ENCODE results near the gene DOC2A. TPM values are rescaled to one million over a fixed set of nuclear protein-coding genes. Genes with fewer than 3 reads are reported as not detected.

The DOC2A gene
- total RNA-seq, 6 donors from 2014 or later, result 1.2 to 11.0 (median 6.5) TPM

DNA sequence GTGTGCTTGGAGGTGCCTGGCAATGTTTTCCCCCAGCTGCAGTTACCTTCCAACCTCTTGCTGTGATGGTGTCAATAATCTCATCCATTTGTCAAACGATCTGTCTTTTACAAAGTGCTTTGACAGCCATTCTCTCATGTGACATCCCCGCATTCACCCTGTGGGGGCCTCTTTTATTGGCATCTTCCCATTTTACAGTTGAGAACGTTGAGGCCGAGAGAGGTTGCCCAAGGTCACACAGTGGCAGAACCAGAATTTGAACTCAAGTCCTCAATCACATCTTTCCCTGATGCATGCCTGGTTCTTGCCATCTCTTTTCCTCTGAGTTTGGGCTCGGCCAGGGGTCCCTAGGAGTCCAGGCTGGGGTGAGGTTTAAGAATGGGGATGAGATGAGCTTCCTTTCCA is 35.7 kb downstream of the DOC2A start:
- peaks cover 31 to 55% (median 48%) of the 10 kb centered on the region in 4 donors for H3K4me1 ChIP-seq
- H3K9me3 ChIP-seq, result no peaks in the 10 kb centered on the region
- 53 to 61% methylated on average over 5 of the region's 5 CpGs for WGBS, 2 donors
- peak overlapping the region; percentile 68 to 98 (median 97) for H3K4me3 ChIP-seq
- DNase-seq, result no peak
- peak overlapping the region; percentile 93 to 98 (median 96) for H3K27ac ChIP-seq
- H3K36me3 ChIP-seq, result peaks cover 19 to 41% (median 28%) of the 10 kb centered on the region in 4 donors
- no peak for ATAC-seq (ENCODE audit: low FRiP score in 2 of 2)
- no peaks in the 10 kb centered on the region for H3K27me3 ChIP-seq
- no peak for TF ChIP-seq POLR2A (IDR thresholded peaks at IDR 0.05)
- TF ChIP-seq POLR2AphosphoS5 (IDR thresholded peaks at IDR 0.05), result no peak
- TF ChIP-seq, protein P1, sequence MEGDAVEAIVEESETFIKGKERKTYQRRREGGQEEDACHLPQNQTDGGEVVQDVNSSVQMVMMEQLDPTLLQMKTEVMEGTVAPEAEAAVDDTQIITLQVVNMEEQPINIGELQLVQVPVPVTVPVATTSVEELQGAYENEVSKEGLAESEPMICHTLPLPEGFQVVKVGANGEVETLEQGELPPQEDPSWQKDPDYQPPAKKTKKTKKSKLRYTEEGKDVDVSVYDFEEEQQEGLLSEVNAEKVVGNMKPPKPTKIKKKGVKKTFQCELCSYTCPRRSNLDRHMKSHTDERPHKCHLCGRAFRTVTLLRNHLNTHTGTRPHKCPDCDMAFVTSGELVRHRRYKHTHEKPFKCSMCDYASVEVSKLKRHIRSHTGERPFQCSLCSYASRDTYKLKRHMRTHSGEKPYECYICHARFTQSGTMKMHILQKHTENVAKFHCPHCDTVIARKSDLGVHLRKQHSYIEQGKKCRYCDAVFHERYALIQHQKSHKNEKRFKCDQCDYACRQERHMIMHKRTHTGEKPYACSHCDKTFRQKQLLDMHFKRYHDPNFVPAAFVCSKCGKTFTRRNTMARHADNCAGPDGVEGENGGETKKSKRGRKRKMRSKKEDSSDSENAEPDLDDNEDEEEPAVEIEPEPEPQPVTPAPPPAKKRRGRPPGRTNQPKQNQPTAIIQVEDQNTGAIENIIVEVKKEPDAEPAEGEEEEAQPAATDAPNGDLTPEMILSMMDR (IDR thresholded peaks at IDR 0.05), result no peak
- TF ChIP-seq EP300 (IDR thresholded peaks at IDR 0.05), result no peak

DNA sequence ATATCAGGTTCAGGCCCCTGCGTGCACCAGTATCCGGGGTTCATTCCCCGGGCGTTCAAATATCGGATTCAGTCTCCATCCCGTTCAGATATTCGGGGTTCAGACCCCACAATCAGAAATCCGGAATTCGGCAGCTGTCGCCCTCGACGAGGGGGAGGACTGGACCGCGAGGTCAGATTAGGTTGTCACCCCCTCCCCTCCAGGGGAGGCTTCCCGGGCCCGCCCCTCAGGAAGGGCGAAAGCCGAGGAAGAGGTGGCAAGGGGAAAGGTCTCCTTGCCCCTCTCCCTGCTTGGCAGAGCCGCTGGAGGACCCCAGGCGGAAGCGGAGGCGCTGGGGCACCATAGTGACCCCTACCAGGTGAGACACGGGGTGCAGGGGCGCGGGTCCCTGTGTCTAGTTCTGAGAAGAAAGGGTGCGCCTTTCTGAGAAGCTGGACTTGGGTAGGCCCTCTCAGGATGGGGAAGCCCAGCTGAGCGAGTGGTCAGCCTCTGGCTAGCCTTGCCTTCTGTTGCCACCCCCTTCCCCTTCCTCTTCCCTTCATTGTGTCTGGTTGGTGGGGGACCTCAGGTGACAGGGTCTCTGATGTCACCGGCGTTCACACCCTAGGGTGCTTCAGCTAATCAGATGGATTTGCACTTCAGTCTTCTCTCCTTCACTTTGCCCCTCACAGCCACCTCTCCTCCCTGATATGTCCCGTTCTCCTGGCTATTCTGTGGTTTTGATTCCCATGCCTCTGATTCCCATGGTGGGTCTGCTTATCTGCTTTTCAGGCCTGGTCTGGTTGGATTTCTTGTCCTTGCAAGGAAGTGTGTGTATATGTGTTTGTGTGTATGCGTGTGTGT is 36.3 kb downstream of the DOC2A start:
- H3K27me3 ChIP-seq, result no peaks in the 10 kb centered on the region
- DNase-seq (peak in 1 of 2 donors; percentile 71), ATAC-seq (ENCODE audit: low FRiP score in 2 of 2) (peak; percentile 5 to 38)
- peaks cover 15 to 39% (median 27%) of the 10 kb centered on the region in 4 donors for H3K36me3 ChIP-seq
- peaks cover 31 to 55% (median 43%) of the 10 kb centered on the region in 4 donors for H3K4me1 ChIP-seq
- 2 to 3% methylated on average over 23 to 30 of the region's 31 CpGs for WGBS, 2 donors
- TF ChIP-seq POLR2A (IDR thresholded peaks at IDR 0.05) (peak in 2 of 4 donors; percentile 21 to 45), EP300 (IDR thresholded peaks at IDR 0.05) (no peak), POLR2AphosphoS5 (IDR thresholded peaks at IDR 0.05) (peak; percentile 61 to 77)
- TF ChIP-seq, protein P1 (IDR thresholded peaks at IDR 0.05), result no peak
- H3K9me3 ChIP-seq, result no peaks in the 10 kb centered on the region
- H3K4me3 ChIP-seq, result peak overlapping the region; percentile 68 to 98 (median 97)
- H3K27ac ChIP-seq, result peak overlapping the region; percentile 93 to 98 (median 96)

DNA sequence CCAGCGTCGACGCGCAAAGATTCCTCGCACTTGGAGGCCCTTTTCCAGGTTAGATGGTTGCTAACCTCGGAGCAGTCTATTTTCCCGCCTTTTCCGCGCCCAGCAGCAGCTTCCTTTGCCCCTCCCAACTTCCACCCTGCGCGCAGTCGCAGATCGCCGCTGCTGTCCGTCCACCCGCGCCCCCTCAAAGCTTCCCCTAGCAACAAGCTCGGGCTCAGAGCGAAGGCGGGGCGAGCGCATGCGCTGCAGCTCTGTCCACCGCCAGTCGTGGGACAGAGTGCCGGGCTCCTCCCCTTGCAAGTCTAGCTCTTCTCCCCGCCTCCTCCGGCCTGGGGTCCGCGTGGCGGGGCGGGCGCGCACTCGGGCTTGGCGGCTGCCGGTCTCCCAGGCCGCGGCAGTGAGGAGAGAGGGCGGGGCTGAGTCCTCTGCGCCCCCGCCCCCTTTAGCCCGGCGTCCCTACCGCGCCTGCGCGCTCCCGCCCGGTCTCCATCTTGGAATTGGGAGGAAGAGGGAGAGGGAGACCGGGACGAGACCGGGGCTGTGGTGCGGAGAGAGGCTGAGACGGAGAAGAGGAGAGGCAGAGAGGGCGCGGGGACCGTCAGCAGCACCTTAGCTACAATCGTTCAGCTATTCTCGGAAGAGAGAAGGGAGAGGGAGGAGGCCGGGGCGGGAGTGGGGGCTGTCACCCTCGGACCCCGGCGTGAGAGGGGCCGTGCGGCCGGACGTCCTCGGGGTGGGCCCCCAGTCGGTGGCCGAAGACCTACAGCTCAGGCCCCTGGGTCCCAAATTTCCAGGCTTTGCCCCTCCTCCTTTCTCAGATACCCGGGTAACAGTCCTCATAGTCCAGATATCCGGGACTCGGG is 37.2 kb downstream of the DOC2A start, which contains the start of gene TAOK2:
TSS of gene TAOK2 (plus strand) at position 485 of the 863 bp plus-strand sequence. CDS start 3,905 bp downstream, outside the sequence.
- Histone ChIP-seq H3K27me3 (no peaks in the 10 kb centered on the region), H3K4me1 (peaks cover 31 to 49% (median 38%) of the 10 kb centered on the region in 4 donors), H3K36me3 (peaks cover 9 to 39% (median 24%) of the 10 kb centered on the region in 4 donors), H3K27ac (peak within 1 kb of the TSS; percentile 93 to 98 (median 96)), H3K4me3 (peak within 1 kb of the TSS; percentile 68 to 98 (median 97)), H3K9me3 (no peaks in the 10 kb centered on the region)
- WGBS, 2 donors, result 4 to 7% methylated on average over 39 to 58 of the region's 75 CpGs
- ATAC-seq (ENCODE audit: low FRiP score in 2 of 2) (peak; percentile 98 to 100), DNase-seq (peak; percentile 99)
- no peak for TF ChIP-seq EP300 (IDR thresholded peaks at IDR 0.05)
- TF ChIP-seq POLR2A (IDR thresholded peaks at IDR 0.05), result peak in 3 of 4 donors; percentile 51 to 93 (median 66)
- TF ChIP-seq POLR2AphosphoS5 (IDR thresholded peaks at IDR 0.05), result peak; percentile 91

DNA sequence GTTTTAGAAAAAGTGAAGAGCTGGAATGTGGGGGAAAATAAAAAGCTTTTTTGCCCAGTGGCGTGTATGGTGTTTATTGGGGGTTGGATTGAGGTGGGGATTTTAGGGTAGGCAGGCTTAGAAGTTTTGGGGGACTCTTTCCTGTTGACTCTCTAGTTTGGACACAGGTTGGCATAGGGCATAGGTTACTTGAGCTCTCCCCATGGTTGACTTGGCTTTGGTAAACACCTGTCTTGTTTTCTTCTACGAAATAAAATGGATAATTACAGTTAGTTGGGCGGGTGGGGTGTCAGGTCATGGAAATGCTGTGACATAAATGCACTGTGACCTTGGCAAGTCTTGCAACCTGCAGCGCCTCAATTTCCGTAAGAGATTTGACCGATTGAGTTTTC is 37.8 kb downstream of the DOC2A start:
- no peak for TF ChIP-seq EP300 (IDR thresholded peaks at IDR 0.05)
- TF ChIP-seq POLR2A (IDR thresholded peaks at IDR 0.05), result no peak
- TF ChIP-seq POLR2AphosphoS5 (IDR thresholded peaks at IDR 0.05), result no peak
- Histone ChIP-seq H3K4me1 (peaks cover 28 to 44% (median 35%) of the 10 kb centered on the region in 4 donors), H3K4me3 (peak overlapping the region in 3 of 4 donors; percentile 68 to 98 (median 96)), H3K9me3 (no peaks in the 10 kb centered on the region), H3K27me3 (no peaks in the 10 kb centered on the region), H3K36me3 (peaks cover 10 to 39% (median 25%) of the 10 kb centered on the region in 4 donors), H3K27ac (peak overlapping the region in 3 of 4 donors; percentile 93 to 97 (median 94))
- DNase-seq, result no peak
- WGBS, 2 donors, result 57 to 69% methylated on average over 6 of the region's 6 CpGs
- ATAC-seq (ENCODE audit: low FRiP score in 2 of 2), result no peak

DNA sequence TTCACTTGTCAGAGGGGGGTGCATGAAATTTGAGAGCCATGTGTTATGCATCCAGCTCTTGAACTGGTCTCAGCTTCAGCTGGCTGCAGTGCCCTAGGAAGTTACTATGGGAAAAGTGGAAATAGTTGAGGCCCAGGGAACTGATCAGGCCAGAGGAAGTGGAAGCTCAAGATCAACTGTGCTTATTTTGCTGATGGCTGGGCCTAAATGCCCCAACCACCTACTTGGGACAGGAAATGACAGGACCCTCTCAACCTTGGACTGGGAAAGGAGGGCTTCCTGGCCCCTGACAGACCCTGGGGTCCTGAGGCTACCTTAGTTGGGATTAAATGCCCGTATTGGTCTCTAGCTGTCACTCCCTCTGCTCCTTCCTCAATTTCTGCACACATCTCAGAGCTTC is 38.3 kb downstream of the DOC2A start:
- no peaks in the 10 kb centered on the region for H3K9me3 ChIP-seq
- DNase-seq (no peak), ATAC-seq (ENCODE audit: low FRiP score in 2 of 2) (no peak)
- TF ChIP-seq POLR2A (IDR thresholded peaks at IDR 0.05), result no peak
- TF ChIP-seq POLR2AphosphoS5 (IDR thresholded peaks at IDR 0.05), result no peak
- no peak for TF ChIP-seq EP300 (IDR thresholded peaks at IDR 0.05)
- TF ChIP-seq, protein P1 (IDR thresholded peaks at IDR 0.05), result no peak
- H3K4me1 ChIP-seq, result peaks cover 25 to 39% (median 30%) of the 10 kb centered on the region in 4 donors
- H3K4me3 ChIP-seq, result no peak overlapping the region
- 67 to 89% methylated on average over 1 of the region's 1 CpG for WGBS, 2 donors
- peak overlapping the region in 1 of 4 donors; percentile 97 for H3K27ac ChIP-seq
- no peaks in the 10 kb centered on the region for H3K27me3 ChIP-seq
- peaks cover 10 to 41% (median 26%) of the 10 kb centered on the region in 4 donors for H3K36me3 ChIP-seq
